Measurements from ENCODE around the gene SCP2. TPM values are rescaled to one million over a fixed set of nuclear protein-coding genes. Genes with fewer than 3 reads are reported as not detected.
"Not testable (repeated sequence)": the region's sequence is repeated elsewhere in the genome, so short reads cannot be mapped to it uniquely, and the experiment has no call there.

SCP2 gene
- total RNA-seq, 6 experiments from 2014 or later: 207 to 885 (median 634) TPM

DNA sequence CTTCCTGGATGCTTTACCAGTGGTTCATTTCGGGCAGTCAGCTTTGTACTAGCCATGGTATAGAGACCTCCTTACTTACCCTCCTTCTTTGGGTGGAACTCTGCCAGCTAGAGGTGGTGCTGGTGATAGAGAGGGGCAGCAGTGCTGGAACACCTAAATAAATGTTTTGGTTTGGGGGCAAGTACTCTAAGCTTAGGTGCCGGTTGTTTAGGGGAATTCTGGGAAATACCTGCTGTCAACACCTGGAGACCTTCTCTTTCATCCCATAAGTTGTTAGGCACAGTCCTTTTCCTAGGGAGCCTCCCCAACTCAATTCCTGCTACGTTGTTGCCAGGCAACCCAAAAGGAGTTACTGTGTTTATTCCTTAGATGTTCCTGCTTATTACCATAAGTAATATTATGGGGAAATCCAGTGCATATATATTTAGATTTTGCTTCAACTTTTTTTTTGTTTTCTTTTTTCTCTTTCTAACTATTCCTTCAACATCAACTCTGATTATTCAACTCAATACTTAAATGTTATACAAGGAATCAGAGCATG is 16.9 kb downstream of the SCP2 start:
- ATAC-seq: no peak

DNA sequence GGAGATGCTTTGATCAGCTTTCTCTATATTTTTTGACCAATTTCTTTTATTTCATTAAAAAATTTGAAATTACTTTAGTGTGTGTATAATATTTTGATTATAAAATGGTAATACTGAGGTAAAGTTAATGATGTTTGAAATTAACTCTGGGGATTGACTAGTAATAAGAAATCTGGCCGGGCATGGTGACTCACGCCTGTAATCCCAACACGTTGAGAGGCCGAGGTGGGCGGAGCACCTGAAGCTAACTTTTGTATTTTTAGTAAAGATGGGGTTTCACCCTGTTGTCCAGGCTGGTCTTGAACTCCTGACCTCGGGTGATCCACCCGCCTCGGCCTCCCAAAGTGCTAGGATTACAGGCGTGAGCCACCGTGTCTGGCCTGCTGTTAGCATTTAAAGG is 17.5 kb downstream of the SCP2 start:
- Histone ChIP-seq H3K4me1 (no peaks in the 10 kb centered on the region), H3K27ac (no peak overlapping the region), H3K36me3 (peaks cover 0 to 60% (median 23%) of the 10 kb centered on the region in 4 donors), H3K9me3 (no peaks in the 10 kb centered on the region), H3K4me3 (no peak overlapping the region), H3K27me3 (no peaks in the 10 kb centered on the region)
- WGBS (ENCODE audit: insufficient coverage, low coverage, low lambda C conversion rate, missing lambda C conversion rate): 65% methylated on average over 7 of the region's 10 CpGs
- no peak for TF ChIP-seq POLR2A (IDR thresholded peaks at IDR 0.05)
- TF ChIP-seq, protein P1, sequence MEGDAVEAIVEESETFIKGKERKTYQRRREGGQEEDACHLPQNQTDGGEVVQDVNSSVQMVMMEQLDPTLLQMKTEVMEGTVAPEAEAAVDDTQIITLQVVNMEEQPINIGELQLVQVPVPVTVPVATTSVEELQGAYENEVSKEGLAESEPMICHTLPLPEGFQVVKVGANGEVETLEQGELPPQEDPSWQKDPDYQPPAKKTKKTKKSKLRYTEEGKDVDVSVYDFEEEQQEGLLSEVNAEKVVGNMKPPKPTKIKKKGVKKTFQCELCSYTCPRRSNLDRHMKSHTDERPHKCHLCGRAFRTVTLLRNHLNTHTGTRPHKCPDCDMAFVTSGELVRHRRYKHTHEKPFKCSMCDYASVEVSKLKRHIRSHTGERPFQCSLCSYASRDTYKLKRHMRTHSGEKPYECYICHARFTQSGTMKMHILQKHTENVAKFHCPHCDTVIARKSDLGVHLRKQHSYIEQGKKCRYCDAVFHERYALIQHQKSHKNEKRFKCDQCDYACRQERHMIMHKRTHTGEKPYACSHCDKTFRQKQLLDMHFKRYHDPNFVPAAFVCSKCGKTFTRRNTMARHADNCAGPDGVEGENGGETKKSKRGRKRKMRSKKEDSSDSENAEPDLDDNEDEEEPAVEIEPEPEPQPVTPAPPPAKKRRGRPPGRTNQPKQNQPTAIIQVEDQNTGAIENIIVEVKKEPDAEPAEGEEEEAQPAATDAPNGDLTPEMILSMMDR (IDR thresholded peaks at IDR 0.05): no peak
- no peak for DNase-seq
- ATAC-seq: no peak
- intact Hi-C loops (cut with DNase I): no loop called here

More for the DNA sequence above, 16.9 kb downstream of the SCP2 start:
- Histone ChIP-seq H3K4me1 (peaks cover 0 to 1% (median 0%) of the 10 kb centered on the region in 4 donors), H3K27me3 (no peaks in the 10 kb centered on the region), H3K27ac (no peak overlapping the region), H3K36me3 (peaks cover 0 to 54% (median 20%) of the 10 kb centered on the region in 4 donors), H3K4me3 (no peak overlapping the region), H3K9me3 (no peaks in the 10 kb centered on the region)
- 90% methylated on average over 2 of the region's 3 CpGs for WGBS (ENCODE audit: insufficient coverage, low coverage, low lambda C conversion rate, missing lambda C conversion rate)
- intact Hi-C loops (cut with DNase I): no loop called here
- no peak for DNase-seq
- TF ChIP-seq, protein P1 (IDR thresholded peaks at IDR 0.05): no peak
- TF ChIP-seq POLR2A (IDR thresholded peaks at IDR 0.05): no peak

DNA sequence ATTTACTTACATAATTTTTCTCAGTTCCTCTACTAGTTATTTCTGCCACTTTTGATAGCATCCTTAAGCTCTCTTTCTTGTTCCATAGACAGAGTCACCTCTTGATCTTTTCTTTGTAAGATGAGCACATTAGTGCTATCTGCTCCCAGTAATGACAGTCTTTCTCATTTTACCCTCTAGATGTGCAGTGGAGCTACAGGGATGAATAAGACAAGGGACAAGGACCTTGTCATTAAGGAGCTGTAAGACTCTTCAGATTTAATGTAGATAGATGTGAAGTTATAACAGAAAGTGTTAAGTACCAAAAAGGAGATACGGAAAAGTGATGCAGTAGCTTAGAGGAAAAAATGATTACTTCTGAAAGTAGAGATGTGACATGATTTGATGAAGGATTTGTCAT is 20.4 kb downstream of the SCP2 start:
- no peak for ATAC-seq
- WGBS (ENCODE audit: insufficient coverage, low coverage, low lambda C conversion rate, missing lambda C conversion rate): 75% methylated on average over 1 of the region's 1 CpG
- Histone ChIP-seq H3K27ac (no peak overlapping the region), H3K36me3 (peaks cover 0 to 80% (median 34%) of the 10 kb centered on the region in 4 donors), H3K4me3 (no peak overlapping the region), H3K9me3 (no peaks in the 10 kb centered on the region), H3K4me1 (no peaks in the 10 kb centered on the region), H3K27me3 (no peaks in the 10 kb centered on the region)
- TF ChIP-seq POLR2A (IDR thresholded peaks at IDR 0.05): no peak
- TF ChIP-seq, protein P1 (IDR thresholded peaks at IDR 0.05): no peak
- intact Hi-C loops (cut with DNase I): no loop called here
- DNase-seq: no peak

DNA sequence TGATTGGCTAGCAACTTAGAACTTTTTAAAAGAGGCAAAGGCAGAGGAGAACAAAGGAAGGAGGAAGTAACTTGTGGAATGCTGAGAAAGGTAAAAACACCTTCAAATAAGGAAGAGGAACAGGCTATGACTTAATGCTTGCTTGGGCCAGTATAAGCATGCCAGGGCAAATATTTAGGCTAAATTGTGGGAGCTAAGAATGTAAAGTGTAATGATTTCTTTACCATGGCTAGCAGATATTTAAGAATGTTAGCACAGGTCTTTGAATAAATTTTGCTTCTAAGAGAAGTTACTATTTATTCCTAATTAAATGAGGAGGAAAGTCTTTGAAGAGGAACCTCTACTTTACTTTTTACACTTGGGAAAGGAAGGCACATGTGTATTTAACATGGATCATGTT is 22.5 kb downstream of the SCP2 start:
- Histone ChIP-seq H3K36me3 (peaks cover 0 to 80% (median 37%) of the 10 kb centered on the region in 4 donors), H3K4me1 (peaks cover 0 to 11% (median 4%) of the 10 kb centered on the region in 4 donors)
- H3K27me3 ChIP-seq; H3K27ac ChIP-seq; H3K4me3 ChIP-seq; H3K9me3 ChIP-seq; DNase-seq; intact Hi-C loops (cut with DNase I); ATAC-seq: not testable (repeated sequence)

DNA sequence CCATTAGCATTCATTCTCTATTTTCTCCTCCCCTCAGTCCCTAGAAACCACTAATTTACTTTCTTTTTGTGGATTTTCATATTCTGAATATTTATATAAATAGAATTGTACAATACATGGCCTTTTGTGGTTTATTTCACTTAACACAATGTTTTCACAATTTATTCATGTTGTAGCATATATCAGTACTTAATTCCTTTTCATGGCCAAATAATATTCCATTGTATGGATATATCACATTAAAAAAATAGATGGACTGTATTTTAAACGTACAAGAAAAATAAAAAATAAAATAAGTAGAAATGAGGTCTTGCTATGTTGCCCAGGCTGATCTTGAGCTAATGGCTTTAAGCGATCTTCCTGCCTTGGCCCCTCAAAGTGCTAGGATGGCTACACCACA is 25.0 kb downstream of the SCP2 start:
- intact Hi-C loops (cut with DNase I): no loop called here
- no peak for TF ChIP-seq POLR2A (IDR thresholded peaks at IDR 0.05)
- TF ChIP-seq, protein P1 (IDR thresholded peaks at IDR 0.05): no peak
- no peak overlapping the region for H3K27ac ChIP-seq
- WGBS (ENCODE audit: insufficient coverage, low coverage, low lambda C conversion rate, missing lambda C conversion rate): 92% methylated on average over 2 of the region's 2 CpGs
- peaks cover 0 to 92% (median 45%) of the 10 kb centered on the region in 4 donors for H3K36me3 ChIP-seq
- no peaks in the 10 kb centered on the region for H3K9me3 ChIP-seq
- peaks cover 0 to 19% (median 5%) of the 10 kb centered on the region in 4 donors for H3K4me1 ChIP-seq
- H3K27me3 ChIP-seq: no peaks in the 10 kb centered on the region
- no peak for ATAC-seq
- DNase-seq: no peak
- H3K4me3 ChIP-seq: no peak overlapping the region

Data from right lobe of liver (tissue), 6 donors.